ENCODE data around the gene FOXM1.
A peak's percentile ranks its signal among the peaks of the same experiment; 100 is the strongest.

The FOXM1 gene

GRCh38 chr12:2877047-2877952 lies at the start of gene FOXM1, which contains the start of gene RHNO1:
FOXM1 (minus strand) TSS chr12:2877174; CDS start chr12:2874478, 2,696 bp downstream.
RHNO1 (plus strand) TSS chr12:2877223; CDS start chr12:2885367, 8,144 bp downstream.
- no peak for DNase-seq (ENCODE audit: low read depth, low spot score)

GRCh38 chr12:2925322-2925995 lies 48.5 kb upstream of the FOXM1 start:
- DNase-seq (ENCODE audit: low read depth, low spot score) = no peak

- DNase-seq (ENCODE audit: low read depth, low spot score) = no peak
Observed at GRCh38 chr12:2924019-2924418, 47.0 kb upstream of the FOXM1 start.

GRCh38 chr12:2923057-2923456 lies 46.1 kb upstream of the FOXM1 start:
- no peak for DNase-seq (ENCODE audit: low read depth, low spot score)

GRCh38 chr12:2922329-2922728 lies 45.4 kb upstream of the FOXM1 start:
- DNase-seq (ENCODE audit: low read depth, low spot score) = no peak

- no peak for DNase-seq (ENCODE audit: low read depth, low spot score)
Observed at GRCh38 chr12:2919249-2919648, 42.3 kb upstream of the FOXM1 start.

- no peak for DNase-seq (ENCODE audit: low read depth, low spot score)
Observed at GRCh38 chr12:2912216-2912575, 35.2 kb upstream of the FOXM1 start.

- DNase-seq (ENCODE audit: low read depth, low spot score) = no peak
Observed at GRCh38 chr12:2904260-2904659, 27.3 kb upstream of the FOXM1 start.

- no peak for DNase-seq (ENCODE audit: low read depth, low spot score)
Observed at GRCh38 chr12:2902272-2902880, 25.4 kb upstream of the FOXM1 start.

GRCh38 chr12:2900642-2901041 lies 23.7 kb upstream of the FOXM1 start:
- DNase-seq (ENCODE audit: low read depth, low spot score) = no peak

GRCh38 chr12:2897418-2897817 lies 20.4 kb upstream of the FOXM1 start:
- no peak for DNase-seq (ENCODE audit: low read depth, low spot score)

- DNase-seq (ENCODE audit: low read depth, low spot score) = no peak
Observed at GRCh38 chr12:2895511-2895910, 18.5 kb upstream of the FOXM1 start.

GRCh38 chr12:2895051-2895451 lies 18.1 kb upstream of the FOXM1 start:
- DNase-seq (ENCODE audit: low read depth, low spot score) = no peak

- DNase-seq (ENCODE audit: low read depth, low spot score) = no peak
Observed at GRCh38 chr12:2893007-2893406, 16.0 kb upstream of the FOXM1 start.

- DNase-seq (ENCODE audit: low read depth, low spot score) = no peak
Observed at GRCh38 chr12:2892246-2892645, 15.3 kb upstream of the FOXM1 start.

- no peak for DNase-seq (ENCODE audit: low read depth, low spot score)
Observed at GRCh38 chr12:2891240-2892053, 14.5 kb upstream of the FOXM1 start.

- peak; percentile 80 for DNase-seq (ENCODE audit: low read depth, low spot score)
Observed at GRCh38 chr12:2890388-2891239, 13.6 kb upstream of the FOXM1 start, which contains the start of gene TULP3. TULP3 (plus strand) TSS chr12:2890891; CDS start chr12:2890948, 57 bp downstream.

- no peak for DNase-seq (ENCODE audit: low read depth, low spot score)
Observed at GRCh38 chr12:2890001-2890387, 13.0 kb upstream of the FOXM1 start.

GRCh38 chr12:2886768-2887450 lies 9.9 kb upstream of the FOXM1 start:
- no peak for DNase-seq (ENCODE audit: low read depth, low spot score)

- DNase-seq (ENCODE audit: low read depth, low spot score) = no peak
Observed at GRCh38 chr12:2884810-2885209, 7.8 kb upstream of the FOXM1 start.
